Measurements from ENCODE around the gene USH2A.

Gene USH2A

GRCh38 chr1:216144661-216145450 is 278.4 kb downstream of the USH2A start:
- no peaks in the 10 kb centered on the region for H3K36me3 ChIP-seq (ENCODE audit: control insufficient read depth, insufficient read depth, low read length)
- no peak for DNase-seq (ENCODE audit: extremely low read depth, insufficient read length)
- H3K27me3 ChIP-seq (replicated peaks; ENCODE audit: control insufficient read depth, insufficient read depth, low read length): no peaks in the 10 kb centered on the region
- H3K4me3 ChIP-seq (replicated peaks; ENCODE audit: low read depth, low read length): no peak overlapping the region
- no peak for TF ChIP-seq CTCF (IDR thresholded peaks at IDR 0.05; ENCODE audit: insufficient read depth, low read length, poor library complexity, severe bottlenecking)

- DNase-seq (ENCODE audit: extremely low read depth, insufficient read length): no peak
- H3K36me3 ChIP-seq (ENCODE audit: control insufficient read depth, insufficient read depth, low read length): no peaks in the 10 kb centered on the region
- no peaks in the 10 kb centered on the region for H3K27me3 ChIP-seq (replicated peaks; ENCODE audit: control insufficient read depth, insufficient read depth, low read length)
- no peak overlapping the region for H3K4me3 ChIP-seq (replicated peaks; ENCODE audit: low read depth, low read length)
- TF ChIP-seq CTCF (IDR thresholded peaks at IDR 0.05; ENCODE audit: insufficient read depth, low read length, poor library complexity, severe bottlenecking): no peak
Measured at GRCh38 chr1:216142921-216143320, 280.3 kb downstream of the USH2A start.

GRCh38 chr1:216140730-216141524 is 282.3 kb downstream of the USH2A start:
- DNase-seq (ENCODE audit: extremely low read depth, insufficient read length): no peak
- no peak for TF ChIP-seq CTCF (IDR thresholded peaks at IDR 0.05; ENCODE audit: insufficient read depth, low read length, poor library complexity, severe bottlenecking)
- no peaks in the 10 kb centered on the region for H3K36me3 ChIP-seq (ENCODE audit: control insufficient read depth, insufficient read depth, low read length)
- H3K4me3 ChIP-seq (replicated peaks; ENCODE audit: low read depth, low read length): no peak overlapping the region
- H3K27me3 ChIP-seq (replicated peaks; ENCODE audit: control insufficient read depth, insufficient read depth, low read length): no peaks in the 10 kb centered on the region

- H3K4me3 ChIP-seq (replicated peaks; ENCODE audit: low read depth, low read length): no peak overlapping the region
- no peak for TF ChIP-seq CTCF (IDR thresholded peaks at IDR 0.05; ENCODE audit: insufficient read depth, low read length, poor library complexity, severe bottlenecking)
- H3K27me3 ChIP-seq (replicated peaks; ENCODE audit: control insufficient read depth, insufficient read depth, low read length): no peaks in the 10 kb centered on the region
- DNase-seq (ENCODE audit: extremely low read depth, insufficient read length): no peak
- H3K36me3 ChIP-seq (ENCODE audit: control insufficient read depth, insufficient read depth, low read length): no peaks in the 10 kb centered on the region
Measured at GRCh38 chr1:216124192-216124781, 299.0 kb downstream of the USH2A start.

GRCh38 chr1:216123446-216124191 is 299.6 kb downstream of the USH2A start:
- DNase-seq (ENCODE audit: extremely low read depth, insufficient read length): no peak
- no peak for TF ChIP-seq CTCF (IDR thresholded peaks at IDR 0.05; ENCODE audit: insufficient read depth, low read length, poor library complexity, severe bottlenecking)
- H3K4me3 ChIP-seq (replicated peaks; ENCODE audit: low read depth, low read length): no peak overlapping the region
- no peaks in the 10 kb centered on the region for H3K27me3 ChIP-seq (replicated peaks; ENCODE audit: control insufficient read depth, insufficient read depth, low read length)
- no peaks in the 10 kb centered on the region for H3K36me3 ChIP-seq (ENCODE audit: control insufficient read depth, insufficient read depth, low read length)
